Smooth muscle cell (in vitro differentiated cells): ENCODE data around the gene GNB3. TPM values are rescaled to one million over a fixed set of nuclear protein-coding genes. Genes with fewer than 3 reads are reported as not detected.
"Not testable (repeated sequence)": the region's sequence is repeated elsewhere in the genome, so short reads cannot be mapped to it uniquely, and the experiment has no call there.

Source experiments
- DNase-seq: peaks from one replicate; lab custom pipeline; 2025; ENCODE audit not compliant: unreplicated experiment; lab: John Stamatoyannopoulos, UW
- H2AFZ ChIP-seq: fragments of 200-600 bp; sonication (generic); 2 replicates; pipeline ENCODE4 v1.6.0; 2016; ENCODE audit warnings: antibody characterized with exemption, low read depth, mild to moderate bottlenecking
- H3F3A ChIP-seq: fragments of 200-600 bp; sonication (generic); 2 replicates; pipeline ENCODE4 v1.6.0; 2017; ENCODE audit warnings: antibody characterized with exemption, low read depth
- H3K27ac ChIP-seq: fragments of 200-600 bp; sonication (generic); 2 replicates; pipeline ENCODE4 v1.5.1; 2016; ENCODE audit warnings: low read depth, mild to moderate bottlenecking
- H3K27me3 ChIP-seq: fragments of 200-600 bp; sonication (generic); 2 replicates; pipeline ENCODE4 v1.6.1; 2016; ENCODE audit warnings: low read depth, mild to moderate bottlenecking
- H3K36me3 ChIP-seq: fragments of 200-600 bp; sonication (generic); 2 replicates; pipeline ENCODE4 v1.5.1; 2016; ENCODE audit warnings: low read depth
- H3K4me1 ChIP-seq: fragments of 200-600 bp; sonication (generic); 2 replicates; pipeline ENCODE4 v1.5.1; 2016; ENCODE audit warnings: low read depth
- H3K4me2 ChIP-seq: fragments of 200-600 bp; sonication (generic); 2 replicates; pipeline ENCODE4 v1.6.0; 2016; ENCODE audit warnings: mild to moderate bottlenecking
- H3K4me3 ChIP-seq: fragments of 200-600 bp; sonication (generic); 2 replicates; pipeline ENCODE4 v1.5.1; 2016; ENCODE audit warnings: mild to moderate bottlenecking
- H3K79me2 ChIP-seq: fragments of 200-600 bp; sonication (generic); 2 replicates; pipeline ENCODE4 v1.6.0; 2016; ENCODE audit warnings: low read depth, mild to moderate bottlenecking
- H3K9ac ChIP-seq: fragments of 200-600 bp; sonication (generic); 2 replicates; pipeline ENCODE4 v1.6.0; 2016; ENCODE audit warnings: low read depth
- H3K9me3 ChIP-seq: fragments of 200-600 bp; sonication (generic); replicated peaks from 2 replicates; pipeline ENCODE4 v1.5.1; 2016; ENCODE audit warnings: low read depth
- H4K20me1 ChIP-seq: fragments of 200-600 bp; sonication (generic); 2 replicates; pipeline ENCODE4 v1.6.0; 2016; ENCODE audit warnings: low read depth
- WGBS: methylation state at CpG from one replicate; pipeline ENCODE4 v1.1.7; 2016; ENCODE audit warnings: low lambda C conversion rate; 5-methylcytosine and 5-hydroxymethylcytosine counted together
- polyA plus RNA-seq: library from polyadenylated mRNA; unstranded; fragments of >200 nt; fragmentation: Nextera tagmentation; extraction: Ambion mirVana; gene quantifications from 2 replicates; pipeline ENCODE4 v1.2.1, GENCODE V29; 2016
- total RNA-seq: library from RNA; depleted of rRNA; stranded (reverse); fragments of >200 nt; gene quantifications from 2 replicates; pipeline ENCODE4 v1.2.3, GENCODE V29; 2014
- TF ChIP-seq, protein P1 (sequence below): fragments of 200-600 bp; sonication (generic); IDR thresholded peaks from 2 replicates; pipeline ENCODE4 v1.5.1; 2017; ENCODE audit warnings: borderline replicate concordance, mild to moderate bottlenecking, antibody characterized with exemption; ENCODE audit not compliant: insufficient read depth, poor library complexity, severe bottlenecking

GNB3 gene
- total and polyA plus RNA-seq, 2 experiments from 2014 or later: 6.2 to 6.3 TPM

GRCh38 chr12:6867413-6868210 is 26.9 kb downstream of the GNB3 start, which contains the start of gene TPI1:
TSS of gene TPI1 (plus strand) at chr12:6867531. CDS start at chr12:6867567, 36 bp downstream.
- Histone ChIP-seq H3K4me2 (peak within 1 kb of the TSS; percentile 97), H4K20me1 (peaks cover 47% of the 10 kb centered on the region), H3F3A (peaks cover 58% of the 10 kb centered on the region), H3K36me3 (no peaks in the 10 kb centered on the region), H3K27ac (peak within 1 kb of the TSS; percentile 76), H3K27me3 (no peaks in the 10 kb centered on the region), H3K9ac (peak within 1 kb of the TSS; percentile 94), H3K79me2 (peaks cover 20% of the 10 kb centered on the region), H2AFZ (peak within 1 kb of the TSS; percentile 72), H3K4me1 (peaks cover 8% of the 10 kb centered on the region), H3K4me3 (peak within 1 kb of the TSS; percentile 99), H3K9me3 (no peaks in the 10 kb centered on the region)
- DNase-seq: peak; percentile 68
- TF ChIP-seq, protein P1, sequence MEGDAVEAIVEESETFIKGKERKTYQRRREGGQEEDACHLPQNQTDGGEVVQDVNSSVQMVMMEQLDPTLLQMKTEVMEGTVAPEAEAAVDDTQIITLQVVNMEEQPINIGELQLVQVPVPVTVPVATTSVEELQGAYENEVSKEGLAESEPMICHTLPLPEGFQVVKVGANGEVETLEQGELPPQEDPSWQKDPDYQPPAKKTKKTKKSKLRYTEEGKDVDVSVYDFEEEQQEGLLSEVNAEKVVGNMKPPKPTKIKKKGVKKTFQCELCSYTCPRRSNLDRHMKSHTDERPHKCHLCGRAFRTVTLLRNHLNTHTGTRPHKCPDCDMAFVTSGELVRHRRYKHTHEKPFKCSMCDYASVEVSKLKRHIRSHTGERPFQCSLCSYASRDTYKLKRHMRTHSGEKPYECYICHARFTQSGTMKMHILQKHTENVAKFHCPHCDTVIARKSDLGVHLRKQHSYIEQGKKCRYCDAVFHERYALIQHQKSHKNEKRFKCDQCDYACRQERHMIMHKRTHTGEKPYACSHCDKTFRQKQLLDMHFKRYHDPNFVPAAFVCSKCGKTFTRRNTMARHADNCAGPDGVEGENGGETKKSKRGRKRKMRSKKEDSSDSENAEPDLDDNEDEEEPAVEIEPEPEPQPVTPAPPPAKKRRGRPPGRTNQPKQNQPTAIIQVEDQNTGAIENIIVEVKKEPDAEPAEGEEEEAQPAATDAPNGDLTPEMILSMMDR: peak; percentile 12
- 2% methylated on average over 59 of the region's 86 CpGs for WGBS

DNA sequence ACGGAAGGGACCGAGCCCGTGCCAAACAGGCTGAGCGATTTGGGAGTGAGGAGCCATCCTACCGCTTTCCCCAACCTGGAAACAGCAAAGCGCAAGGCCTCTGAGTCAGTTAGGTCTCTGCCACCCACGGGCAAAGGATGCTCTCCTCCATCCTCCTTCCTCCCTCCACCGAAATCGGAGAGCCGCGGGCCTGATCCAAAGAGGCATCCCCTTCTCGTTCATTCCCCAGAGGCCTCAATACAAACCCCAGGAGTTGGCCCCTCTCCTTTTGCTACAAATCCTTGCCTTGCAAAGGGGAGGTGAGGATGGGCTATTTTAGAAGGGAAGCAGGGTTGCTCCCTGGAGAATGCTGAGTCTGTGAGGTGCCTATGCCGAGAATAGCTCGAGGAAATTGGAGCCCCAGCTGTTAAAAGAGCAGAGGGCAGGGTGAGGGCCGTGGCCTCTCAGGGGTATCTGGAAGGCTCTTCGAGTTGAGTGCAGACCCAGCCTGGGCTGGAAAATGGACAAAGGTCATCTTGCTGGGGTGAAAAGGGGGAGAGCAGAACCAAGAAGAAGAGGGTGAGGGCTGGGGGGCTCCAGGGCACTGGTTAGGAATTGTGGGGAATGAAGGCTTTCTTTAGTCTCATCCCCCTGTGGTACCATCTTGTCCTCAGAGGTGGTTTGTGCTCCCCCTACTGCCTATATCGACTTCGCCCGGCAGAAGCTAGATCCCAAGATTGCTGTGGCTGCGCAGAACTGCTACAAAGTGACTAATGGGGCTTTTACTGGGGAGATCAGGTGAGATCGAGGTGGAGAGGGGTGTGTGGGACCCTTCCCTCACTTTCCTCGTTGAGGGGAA is 27.7 kb downstream of the GNB3 start:
- Histone ChIP-seq H3K9ac (peak overlapping the region; percentile 94), H3K27me3 (no peaks in the 10 kb centered on the region), H3K4me3 (peak overlapping the region; percentile 99), H3K79me2 (peaks cover 20% of the 10 kb centered on the region), H4K20me1 (peaks cover 47% of the 10 kb centered on the region), H3K36me3 (no peaks in the 10 kb centered on the region), H3K9me3 (no peaks in the 10 kb centered on the region), H3K27ac (peak overlapping the region; percentile 76), H2AFZ (no peak overlapping the region), H3F3A (peaks cover 53% of the 10 kb centered on the region), H3K4me2 (peak overlapping the region; percentile 97), H3K4me1 (peaks cover 8% of the 10 kb centered on the region)
- no peak for DNase-seq
- TF ChIP-seq, protein P1: no peak
- 5% methylated on average over 22 of the region's 22 CpGs for WGBS

DNA sequence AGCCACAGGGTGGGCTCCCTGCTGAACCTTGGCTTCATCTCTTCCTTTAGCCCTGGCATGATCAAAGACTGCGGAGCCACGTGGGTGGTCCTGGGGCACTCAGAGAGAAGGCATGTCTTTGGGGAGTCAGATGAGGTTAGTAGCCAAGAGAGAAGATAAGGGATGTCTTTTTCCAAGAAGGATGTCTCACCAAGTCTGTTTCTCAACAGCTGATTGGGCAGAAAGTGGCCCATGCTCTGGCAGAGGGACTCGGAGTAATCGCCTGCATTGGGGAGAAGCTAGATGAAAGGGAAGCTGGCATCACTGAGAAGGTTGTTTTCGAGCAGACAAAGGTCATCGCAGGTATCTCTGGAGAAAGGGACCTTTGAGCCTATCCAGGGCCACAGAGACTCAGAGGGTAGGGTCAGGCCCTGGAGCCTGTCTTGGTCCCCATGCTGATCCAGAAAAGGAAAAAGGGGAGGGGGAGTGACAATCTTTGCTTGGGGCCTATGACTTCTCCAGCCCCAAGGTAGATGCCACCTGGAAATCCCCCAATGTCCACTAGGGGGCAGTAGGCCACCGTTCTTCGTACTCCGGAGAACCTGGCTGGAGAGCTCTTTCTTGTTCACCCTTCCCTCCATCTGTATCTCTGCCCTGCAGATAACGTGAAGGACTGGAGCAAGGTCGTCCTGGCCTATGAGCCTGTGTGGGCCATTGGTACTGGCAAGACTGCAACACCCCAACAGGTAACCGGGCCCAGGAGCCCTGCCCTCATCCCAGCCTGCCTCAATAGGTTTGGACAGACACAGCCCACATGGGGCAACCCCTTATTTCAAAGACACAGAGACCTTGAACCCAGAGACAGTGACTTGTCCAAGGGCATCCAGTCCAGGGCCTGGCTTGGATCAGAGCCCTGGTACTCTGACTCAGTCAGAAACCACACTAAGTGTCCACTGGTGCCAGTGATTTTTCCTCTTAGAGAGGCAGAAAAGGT is 28.6 kb downstream of the GNB3 start:
- WGBS: 44% methylated on average over 12 of the region's 12 CpGs

GRCh38 chr12:6870304-6870703 is 29.6 kb downstream of the GNB3 start:
- H3K27me3 ChIP-seq, DNase-seq, H3K4me1 ChIP-seq, H3K9ac ChIP-seq, H2AFZ ChIP-seq, H3K4me3 ChIP-seq, H3K9me3 ChIP-seq, H3K36me3 ChIP-seq, H3K27ac ChIP-seq, H3K4me2 ChIP-seq: not testable (repeated sequence)
- H3F3A ChIP-seq: peaks cover 44% of the 10 kb centered on the region
- 94% methylated on average over 4 of the region's 4 CpGs for WGBS
- H4K20me1 ChIP-seq: peaks cover 47% of the 10 kb centered on the region
- peaks cover 20% of the 10 kb centered on the region for H3K79me2 ChIP-seq

More for the DNA sequence above, 28.6 kb downstream of the GNB3 start:
- no peak overlapping the region for H2AFZ ChIP-seq
- peaks cover 50% of the 10 kb centered on the region for H3F3A ChIP-seq
- H3K79me2 ChIP-seq: peaks cover 20% of the 10 kb centered on the region
- H3K9ac ChIP-seq: no peak overlapping the region
- H3K4me2 ChIP-seq: peak overlapping the region; percentile 97
- H3K27ac ChIP-seq: peak overlapping the region; percentile 76
- peaks cover 8% of the 10 kb centered on the region for H3K4me1 ChIP-seq
- H3K4me3 ChIP-seq: peak overlapping the region; percentile 99
- H3K27me3 ChIP-seq: no peaks in the 10 kb centered on the region
- peaks cover 47% of the 10 kb centered on the region for H4K20me1 ChIP-seq
- TF ChIP-seq, protein P1: peak; percentile 93
- H3K9me3 ChIP-seq: no peaks in the 10 kb centered on the region
- no peaks in the 10 kb centered on the region for H3K36me3 ChIP-seq
- peak; percentile 19 for DNase-seq
